Nucleus accumbens (tissue), 56 donors: ENCODE data around the gene EPHA6.
"Not testable (repeated sequence)": the region's sequence is repeated elsewhere in the genome, so short reads cannot be mapped to it uniquely, and the experiment has no call there.

Source experiments
- DNase-seq, 56 donors: peaks; one replicate each; lab custom pipeline; 2025; lab: John Stamatoyannopoulos, UW

Gene EPHA6

GRCh38 chr3:97259263-97259662 is 444.9 kb downstream of the EPHA6 start:
- no peak for DNase-seq

GRCh38 chr3:97264180-97264579 is 449.8 kb downstream of the EPHA6 start:
- no peak for DNase-seq

GRCh38 chr3:97265237-97266005 is 451.0 kb downstream of the EPHA6 start:
- no peak for DNase-seq

- DNase-seq = no peak
Observed at GRCh38 chr3:97269202-97269601, 454.8 kb downstream of the EPHA6 start.

GRCh38 chr3:97276879-97277550 is 462.6 kb downstream of the EPHA6 start:
- DNase-seq = not testable (repeated sequence)

GRCh38 chr3:97277708-97278107 is 463.3 kb downstream of the EPHA6 start:
- no peak for DNase-seq

- peak in 1 of 56 donors; percentile 3 for DNase-seq
Observed at GRCh38 chr3:97278506-97278905, 464.1 kb downstream of the EPHA6 start.

GRCh38 chr3:97291901-97292300 is 477.5 kb downstream of the EPHA6 start:
- no peak for DNase-seq

- DNase-seq = no peak
Observed at GRCh38 chr3:97293596-97294131, 479.3 kb downstream of the EPHA6 start.

- no peak for DNase-seq
Observed at GRCh38 chr3:97297032-97297431, 482.6 kb downstream of the EPHA6 start.

- no peak for DNase-seq
Observed at GRCh38 chr3:97301114-97301513, 486.7 kb downstream of the EPHA6 start.

GRCh38 chr3:97306226-97306625 is 491.8 kb downstream of the EPHA6 start:
- no peak for DNase-seq

- no peak for DNase-seq
Observed at GRCh38 chr3:97338375-97338774, 524.0 kb downstream of the EPHA6 start.

- no peak for DNase-seq
Observed at GRCh38 chr3:97340940-97341339, 526.5 kb downstream of the EPHA6 start.

GRCh38 chr3:97347780-97348179 is 533.4 kb downstream of the EPHA6 start:
- no peak for DNase-seq

- no peak for DNase-seq
Observed at GRCh38 chr3:97350971-97351370, 536.6 kb downstream of the EPHA6 start.

GRCh38 chr3:97353176-97353575 is 538.8 kb downstream of the EPHA6 start:
- no peak for DNase-seq

GRCh38 chr3:97359977-97360376 is 545.6 kb downstream of the EPHA6 start:
- DNase-seq = no peak

GRCh38 chr3:97360804-97361203 is 546.4 kb downstream of the EPHA6 start:
- no peak for DNase-seq

- DNase-seq = no peak
Observed at GRCh38 chr3:97384583-97384982, 570.2 kb downstream of the EPHA6 start.

- no peak for DNase-seq
Observed at GRCh38 chr3:97388774-97389173, 574.4 kb downstream of the EPHA6 start.

GRCh38 chr3:97389936-97390335 is 575.5 kb downstream of the EPHA6 start:
- DNase-seq = no peak
